ENCODE data around the gene TMEM184B. TPM values are rescaled to one million over a fixed set of nuclear protein-coding genes. Genes with fewer than 3 reads are reported as not detected.

The TMEM184B gene
- 26.4 to 56.6 TPM (median 49.8 TPM) in 5 replicates for total RNA-seq (2022; extraction: Qiagen RNA extraction; ENCODE audit: low read depth)

GRCh38 chr22:38272373-38273134 is at the start of gene TMEM184B:
TMEM184B (minus strand) TSS chr22:38273010; CDS start chr22:38247961, 25,049 bp downstream.

GRCh38 chr22:38317122-38317994 is 44.5 kb upstream of the TMEM184B start, which contains the start of gene CSNK1E:
CSNK1E (minus strand) TSS chr22:38317433; CDS start chr22:38314157, 3,276 bp downstream.

GRCh38 chr22:38201711-38202436 is 70.9 kb downstream of the TMEM184B start, which contains the start of gene MAFF:
MAFF (plus strand) TSS chr22:38201994; CDS start chr22:38213854, 11,860 bp downstream.

GRCh38 chr22:38181453-38182200 is 91.2 kb downstream of the TMEM184B start, which contains the start of gene PLA2G6:
PLA2G6 (minus strand) TSS chr22:38181830; CDS start chr22:38169426, 12,404 bp downstream.

Other genes with a start within 250 kb of the TMEM184B start
- 9.3 to 13.2 TPM (median 12.7 TPM) in 5 replicates for gene PICK1, start 215.6 kb downstream of the TMEM184B start, total RNA-seq (2022; extraction: Qiagen RNA extraction; ENCODE audit: low read depth)
- not detected in 5 replicates for gene SLC16A8, start 188.8 kb downstream of the TMEM184B start, total RNA-seq (2022; extraction: Qiagen RNA extraction; ENCODE audit: low read depth)
- 4.8 to 7.5 TPM (median 5.9 TPM) in 5 replicates for gene BAIAP2L2, start 162.3 kb downstream of the TMEM184B start, total RNA-seq (2022; extraction: Qiagen RNA extraction; ENCODE audit: low read depth)
- 2.1 to 6.5 TPM (median 4.7 TPM) in 5 replicates for gene PLA2G6, start 91.2 kb downstream of the TMEM184B start, total RNA-seq (2022; extraction: Qiagen RNA extraction; ENCODE audit: low read depth)
- 14.9 to 21.9 TPM (median 16.7 TPM) in 5 replicates for gene MAFF, start 71.0 kb downstream of the TMEM184B start, total RNA-seq (2022; extraction: Qiagen RNA extraction; ENCODE audit: low read depth)
- gene CSNK1E, start 44.4 kb upstream of the TMEM184B start, total RNA-seq (2022; extraction: Qiagen RNA extraction; ENCODE audit: low read depth) = 82.2 to 110 TPM (median 103 TPM) in 5 replicates
- 0.11 to 0.24 TPM (median 0.19 TPM) in 5 replicates for gene KCNJ4, start 182.2 kb upstream of the TMEM184B start, total RNA-seq (2022; extraction: Qiagen RNA extraction; ENCODE audit: low read depth)
- gene KDELR3, start 195.1 kb upstream of the TMEM184B start, total RNA-seq (2022; extraction: Qiagen RNA extraction; ENCODE audit: low read depth) = 15.5 to 23.2 TPM (median 18.7 TPM) in 5 replicates
- gene DDX17, start 233.3 kb upstream of the TMEM184B start, total RNA-seq (2022; extraction: Qiagen RNA extraction; ENCODE audit: low read depth) = 86.7 to 106 TPM (median 94.2 TPM) in 5 replicates

Data from A549 treated with ZK216348 at 1 μM for 4 hours (cell line).